Measurements from ENCODE around the gene NOLC1. TPM values are rescaled to one million over a fixed set of nuclear protein-coding genes. Genes with fewer than 3 reads are reported as not detected.

The NOLC1 gene
- total and polyA plus RNA-seq, 2 of the 13 experiments (the other 11 are each of a cell fraction or from before 2014, with no cell fraction given), result 50.6 to 81.0 TPM

- TF ChIP-seq RNF2 (conservative IDR thresholded peaks at IDR 0.05; ENCODE audit: low read depth) (no peak), ZNF761 (CRISPR knock-in tag; conservative IDR thresholded peaks at IDR 0.05) (no peak), ZSCAN29 (CRISPR knock-in tag; conservative IDR thresholded peaks at IDR 0.05) (no peak), NCOA1 (CRISPR knock-in tag; IDR thresholded peaks at IDR 0.05) (no peak), KLF11 (CRISPR knock-in tag; IDR thresholded peaks at IDR 0.05) (no peak), ZKSCAN8 (CRISPR knock-in tag; IDR thresholded peaks at IDR 0.05; ENCODE audit: borderline replicate concordance) (no peak), CC2D1A (CRISPR knock-in tag; IDR thresholded peaks at IDR 0.05) (no peak), ZNF510 (CRISPR knock-in tag; IDR thresholded peaks at IDR 0.05; ENCODE audit: low read depth) (no peak), TCF7 (IDR thresholded peaks at IDR 0.05; ENCODE audit: low read depth) (no peak), PHF20 (CRISPR knock-in tag; IDR thresholded peaks at IDR 0.05) (no peak), MEIS1 (CRISPR knock-in tag; IDR thresholded peaks at IDR 0.05; ENCODE audit: borderline replicate concordance) (no peak), ZNF670 (CRISPR knock-in tag; IDR thresholded peaks at IDR 0.05; ENCODE audit: borderline replicate concordance) (no peak), ZSCAN21 (CRISPR knock-in tag; IDR thresholded peaks at IDR 0.05; ENCODE audit: borderline replicate concordance) (no peak), SP4 (CRISPR knock-in tag; IDR thresholded peaks at IDR 0.05) (no peak), ZNF124 (CRISPR knock-in tag; IDR thresholded peaks at IDR 0.05) (no peak), SAFB2 (CRISPR knock-in tag; IDR thresholded peaks at IDR 0.05; ENCODE audit: borderline replicate concordance, low read depth) (no peak), ZNF17 (CRISPR knock-in tag; IDR thresholded peaks at IDR 0.05) (no peak), XRCC5 (optimal IDR thresholded peaks at IDR 0.05; ENCODE audit: low read length) (peak; percentile 57), NR2F6 (IDR thresholded peaks at IDR 0.05) (peak; percentile 62; the same call in 1 of the 2 replicates), NR2F6 (CRISPR knock-in tag; IDR thresholded peaks at IDR 0.05) (peak; percentile 84), TMF1 (CRISPR knock-in tag; IDR thresholded peaks at IDR 0.05; ENCODE audit: low read depth) (no peak)
- TF ChIP-seq, protein P1, sequence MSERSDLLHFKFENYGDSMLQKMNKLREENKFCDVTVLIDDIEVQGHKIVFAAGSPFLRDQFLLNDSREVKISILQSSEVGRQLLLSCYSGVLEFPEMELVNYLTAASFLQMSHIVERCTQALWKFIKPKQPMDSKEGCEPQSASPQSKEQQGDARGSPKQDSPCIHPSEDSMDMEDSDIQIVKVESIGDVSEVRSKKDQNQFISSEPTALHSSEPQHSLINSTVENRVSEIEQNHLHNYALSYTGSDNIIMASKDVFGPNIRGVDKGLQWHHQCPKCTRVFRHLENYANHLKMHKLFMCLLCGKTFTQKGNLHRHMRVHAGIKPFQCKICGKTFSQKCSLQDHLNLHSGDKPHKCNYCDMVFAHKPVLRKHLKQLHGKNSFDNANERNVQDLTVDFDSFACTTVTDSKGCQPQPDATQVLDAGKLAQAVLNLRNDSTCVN (CRISPR knock-in tag; IDR thresholded peaks at IDR 0.05; ENCODE audit: borderline replicate concordance), result no peak
- TF ChIP-seq, protein P2, sequence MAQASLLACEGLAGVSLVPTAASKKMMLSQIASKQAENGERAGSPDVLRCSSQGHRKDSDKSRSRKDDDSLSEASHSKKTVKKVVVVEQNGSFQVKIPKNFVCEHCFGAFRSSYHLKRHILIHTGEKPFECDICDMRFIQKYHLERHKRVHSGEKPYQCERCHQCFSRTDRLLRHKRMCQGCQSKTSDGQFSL (CRISPR knock-in tag; IDR thresholded peaks at IDR 0.05), result peak; percentile 91
- TF ChIP-seq, protein P3, sequence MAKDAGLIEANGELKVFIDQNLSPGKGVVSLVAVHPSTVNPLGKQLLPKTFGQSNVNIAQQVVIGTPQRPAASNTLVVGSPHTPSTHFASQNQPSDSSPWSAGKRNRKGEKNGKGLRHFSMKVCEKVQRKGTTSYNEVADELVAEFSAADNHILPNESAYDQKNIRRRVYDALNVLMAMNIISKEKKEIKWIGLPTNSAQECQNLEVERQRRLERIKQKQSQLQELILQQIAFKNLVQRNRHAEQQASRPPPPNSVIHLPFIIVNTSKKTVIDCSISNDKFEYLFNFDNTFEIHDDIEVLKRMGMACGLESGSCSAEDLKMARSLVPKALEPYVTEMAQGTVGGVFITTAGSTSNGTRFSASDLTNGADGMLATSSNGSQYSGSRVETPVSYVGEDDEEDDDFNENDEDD (CRISPR knock-in tag; IDR thresholded peaks at IDR 0.05; ENCODE audit: borderline replicate concordance), result no peak
- TF ChIP-seq, protein P4, sequence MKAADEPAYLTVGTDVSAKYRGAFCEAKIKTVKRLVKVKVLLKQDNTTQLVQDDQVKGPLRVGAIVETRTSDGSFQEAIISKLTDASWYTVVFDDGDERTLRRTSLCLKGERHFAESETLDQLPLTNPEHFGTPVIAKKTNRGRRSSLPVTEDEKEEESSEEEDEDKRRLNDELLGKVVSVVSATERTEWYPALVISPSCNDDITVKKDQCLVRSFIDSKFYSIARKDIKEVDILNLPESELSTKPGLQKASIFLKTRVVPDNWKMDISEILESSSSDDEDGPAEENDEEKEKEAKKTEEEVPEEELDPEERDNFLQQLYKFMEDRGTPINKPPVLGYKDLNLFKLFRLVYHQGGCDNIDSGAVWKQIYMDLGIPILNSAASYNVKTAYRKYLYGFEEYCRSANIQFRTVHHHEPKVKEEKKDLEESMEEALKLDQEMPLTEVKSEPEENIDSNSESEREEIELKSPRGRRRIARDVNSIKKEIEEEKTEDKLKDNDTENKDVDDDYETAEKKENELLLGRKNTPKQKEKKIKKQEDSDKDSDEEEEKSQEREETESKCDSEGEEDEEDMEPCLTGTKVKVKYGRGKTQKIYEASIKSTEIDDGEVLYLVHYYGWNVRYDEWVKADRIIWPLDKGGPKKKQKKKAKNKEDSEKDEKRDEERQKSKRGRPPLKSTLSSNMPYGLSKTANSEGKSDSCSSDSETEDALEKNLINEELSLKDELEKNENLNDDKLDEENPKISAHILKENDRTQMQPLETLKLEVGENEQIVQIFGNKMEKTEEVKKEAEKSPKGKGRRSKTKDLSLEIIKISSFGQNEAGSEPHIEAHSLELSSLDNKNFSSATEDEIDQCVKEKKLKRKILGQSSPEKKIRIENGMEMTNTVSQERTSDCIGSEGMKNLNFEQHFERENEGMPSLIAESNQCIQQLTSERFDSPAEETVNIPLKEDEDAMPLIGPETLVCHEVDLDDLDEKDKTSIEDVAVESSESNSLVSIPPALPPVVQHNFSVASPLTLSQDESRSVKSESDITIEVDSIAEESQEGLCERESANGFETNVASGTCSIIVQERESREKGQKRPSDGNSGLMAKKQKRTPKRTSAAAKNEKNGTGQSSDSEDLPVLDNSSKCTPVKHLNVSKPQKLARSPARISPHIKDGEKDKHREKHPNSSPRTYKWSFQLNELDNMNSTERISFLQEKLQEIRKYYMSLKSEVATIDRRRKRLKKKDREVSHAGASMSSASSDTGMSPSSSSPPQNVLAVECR (CRISPR knock-in tag; IDR thresholded peaks at IDR 0.05; ENCODE audit: borderline replicate concordance), result no peak
Measured at GRCh38 chr10:102121739-102122372, 30.3 kb upstream of the NOLC1 start (continued).

Measured in HepG2 (cell line).